ENCODE results near the gene TBC1D2. TPM values are rescaled to one million over a fixed set of nuclear protein-coding genes. Genes with fewer than 3 reads are reported as not detected.

Gene TBC1D2
- total RNA-seq, 2 experiments from 2014 or later = 1.5 TPM

DNA sequence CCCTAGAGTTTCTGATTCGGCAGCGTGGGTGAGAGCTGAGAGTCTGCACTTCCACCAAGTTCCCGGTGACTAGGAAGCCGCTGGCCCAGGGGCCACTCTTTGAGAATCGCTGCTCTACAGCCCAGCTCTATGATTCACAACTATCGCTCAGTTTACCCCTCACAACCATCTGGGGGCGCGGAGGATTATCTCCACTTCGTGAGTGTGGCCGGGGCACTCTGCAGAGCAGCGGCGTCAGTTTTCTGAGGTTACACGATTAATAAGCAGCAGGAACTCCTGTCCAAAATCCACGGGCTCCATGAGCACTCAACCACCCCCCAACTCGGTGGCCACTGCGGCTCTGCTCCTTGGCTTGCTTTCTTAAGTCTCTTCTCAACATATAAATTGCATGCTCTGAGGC is 82.3 kb downstream of the TBC1D2 start:
- H3K27me3 Mint-ChIP-seq = no peaks in the 10 kb centered on the region
- H3K9me3 Mint-ChIP-seq = no peaks in the 10 kb centered on the region
- no peak overlapping the region for H3K4me3 Mint-ChIP-seq
- ATAC-seq = no peak
- no peaks in the 10 kb centered on the region for H3K36me3 Mint-ChIP-seq (ENCODE audit: low read depth)
- no peak overlapping the region for H3K27ac Mint-ChIP-seq
- peaks cover 22% of the 10 kb centered on the region for H3K4me1 Mint-ChIP-seq (ENCODE audit: low read depth)
- CTCF ChIA-PET = no interaction called here
- no peak for TF ChIP-seq CTCF (IDR thresholded peaks at IDR 0.05)
- intact Hi-C loops (cut with micrococcal nuclease) = no loop called here
- no peak for DNase-seq
- POLR2A ChIA-PET = interaction anchor here (1.5 kb wide), 1 partner anchor 30 kb away, joined by 3 read pairs; no protein-coding TSS in a partner anchor

GRCh38 chr9:98172604-98173003 is 82.8 kb downstream of the TBC1D2 start:
- Mint-ChIP-seq H3K9me3 (no peaks in the 10 kb centered on the region), H3K36me3 (ENCODE audit: low read depth) (no peaks in the 10 kb centered on the region), H3K27ac (no peak overlapping the region), H3K4me1 (ENCODE audit: low read depth) (peaks cover 24% of the 10 kb centered on the region), H3K4me3 (no peak overlapping the region), H3K27me3 (no peaks in the 10 kb centered on the region)
- no peak for TF ChIP-seq CTCF (IDR thresholded peaks at IDR 0.05)
- DNase-seq = no peak
- POLR2A ChIA-PET = interaction anchor here (1.5 kb wide), 1 partner anchor 30 kb away, joined by 3 read pairs; no protein-coding TSS in a partner anchor
- intact Hi-C loops (cut with micrococcal nuclease) = no loop called here
- CTCF ChIA-PET = no interaction called here
- ATAC-seq = no peak

DNA sequence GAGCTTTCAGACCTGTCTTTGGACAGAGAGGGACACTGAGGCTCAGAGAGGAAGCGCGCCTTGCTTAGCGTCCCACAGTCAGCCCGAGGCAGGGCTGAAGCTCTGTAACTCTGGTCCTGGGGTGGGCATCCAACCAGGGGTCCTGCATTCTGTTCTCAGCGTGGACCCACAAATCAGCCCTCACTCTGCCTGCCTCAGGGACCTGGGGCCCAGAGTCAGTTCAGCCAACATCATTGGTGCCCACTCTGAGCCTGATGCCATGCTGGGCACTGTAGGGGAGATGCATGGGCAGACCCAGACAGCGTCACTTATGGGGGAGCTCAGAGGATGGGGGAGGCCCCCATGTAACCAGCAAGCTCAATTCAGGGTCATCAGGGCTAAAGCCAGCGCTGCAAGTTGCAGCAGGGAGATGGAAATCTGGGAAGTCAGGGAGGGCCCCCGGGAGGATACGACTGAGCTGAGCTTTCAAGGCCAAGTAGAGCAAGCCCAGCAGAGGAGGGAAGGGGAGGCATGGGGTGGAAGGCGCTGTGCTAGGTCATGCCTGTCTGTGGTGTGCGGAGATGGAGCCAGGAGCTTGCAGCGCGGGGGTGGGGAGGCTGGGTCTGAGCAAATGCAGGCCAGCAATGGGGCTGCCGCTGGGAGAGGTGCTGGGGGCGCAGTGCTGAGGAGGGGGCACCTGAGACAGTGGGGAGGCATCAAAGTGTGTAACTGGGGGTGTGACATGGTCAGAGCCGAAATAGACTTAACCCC is 84.1 kb downstream of the TBC1D2 start:
- Mint-ChIP-seq H3K27ac (no peak overlapping the region), H3K4me3 (no peak overlapping the region), H3K27me3 (no peaks in the 10 kb centered on the region), H3K4me1 (ENCODE audit: low read depth) (peaks cover 24% of the 10 kb centered on the region), H3K36me3 (ENCODE audit: low read depth) (no peaks in the 10 kb centered on the region), H3K9me3 (no peaks in the 10 kb centered on the region)
- ChIA-PET CTCF (no interaction called here), POLR2A (no interaction called here)
- intact Hi-C loops (cut with micrococcal nuclease) = no loop called here
- ATAC-seq = no peak
- no peak for DNase-seq
- TF ChIP-seq CTCF (IDR thresholded peaks at IDR 0.05) = no peak

DNA sequence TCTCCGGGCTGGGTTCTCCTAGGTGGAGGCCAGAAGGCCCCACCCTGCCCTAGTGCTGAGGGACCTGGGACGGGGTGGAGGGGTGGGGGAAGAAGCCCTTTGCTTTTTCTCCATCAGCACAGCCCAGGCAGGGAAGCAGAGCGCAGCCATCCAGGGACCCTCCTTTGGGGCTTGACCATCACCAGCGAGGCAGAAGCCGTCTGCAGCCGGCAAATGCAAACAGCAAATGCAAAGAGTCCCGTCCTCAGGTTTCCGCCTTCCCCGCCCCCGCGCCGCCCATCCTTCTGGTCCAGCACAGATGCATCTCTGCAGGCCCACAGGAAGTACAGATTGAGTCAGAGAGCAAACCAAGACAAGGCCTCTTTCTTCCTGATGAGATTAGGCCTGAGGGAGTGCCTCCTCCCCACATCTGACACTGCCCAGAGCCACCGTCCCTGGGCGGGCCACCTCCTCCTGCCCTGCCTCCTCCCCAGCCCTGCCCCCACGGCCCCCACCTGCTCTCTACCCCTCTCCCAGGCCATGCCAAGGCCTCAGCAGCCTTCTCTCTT is 86.4 kb downstream of the TBC1D2 start:
- ChIA-PET POLR2A (interaction anchor here (1.3 kb wide), 1 partner anchor 8 kb away, joined by 4 read pairs; no protein-coding TSS in a partner anchor), CTCF (no interaction called here)
- no peaks in the 10 kb centered on the region for H3K27me3 Mint-ChIP-seq
- no peaks in the 10 kb centered on the region for H3K36me3 Mint-ChIP-seq (ENCODE audit: low read depth)
- TF ChIP-seq CTCF (IDR thresholded peaks at IDR 0.05) = no peak
- DNase-seq = peak; percentile 73
- ATAC-seq = peak; percentile 90
- peaks cover 33% of the 10 kb centered on the region for H3K4me1 Mint-ChIP-seq (ENCODE audit: low read depth)
- H3K27ac Mint-ChIP-seq = peak overlapping the region; percentile 77
- no peaks in the 10 kb centered on the region for H3K9me3 Mint-ChIP-seq
- no peak overlapping the region for H3K4me3 Mint-ChIP-seq
- intact Hi-C loops (cut with micrococcal nuclease) = no loop called here

DNA sequence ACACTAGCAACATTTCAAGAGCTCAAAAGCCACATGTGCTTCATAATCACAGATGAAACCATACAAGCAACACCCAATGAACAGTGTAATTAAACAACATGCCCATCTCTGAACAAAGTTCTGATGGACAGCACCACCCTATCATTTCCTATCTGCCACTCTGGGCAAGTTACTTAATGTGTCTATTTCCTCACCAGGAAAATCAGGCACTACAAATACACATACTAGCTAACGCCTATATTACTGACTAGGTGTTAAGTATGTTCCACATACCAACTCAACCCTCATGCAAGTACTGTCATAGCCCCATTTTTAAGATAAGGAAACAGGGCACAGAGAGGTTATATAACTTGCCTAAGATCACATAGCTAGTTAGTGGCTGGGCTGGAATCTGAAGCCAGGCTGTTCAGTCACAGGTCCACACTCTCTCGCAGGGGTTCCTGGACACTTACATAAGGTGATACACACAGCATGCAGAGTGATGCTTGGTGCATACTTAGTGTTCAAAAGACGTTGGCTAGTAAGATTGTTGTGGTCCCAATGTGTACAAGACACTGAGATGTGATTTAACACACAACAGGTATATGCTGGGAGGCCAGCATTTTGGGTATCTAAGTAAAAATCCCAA is 87.2 kb downstream of the TBC1D2 start:
- intact Hi-C loops (cut with micrococcal nuclease) = no loop called here
- Mint-ChIP-seq H3K4me1 (ENCODE audit: low read depth) (peaks cover 38% of the 10 kb centered on the region), H3K27me3 (no peaks in the 10 kb centered on the region), H3K36me3 (ENCODE audit: low read depth) (no peaks in the 10 kb centered on the region), H3K4me3 (no peak overlapping the region), H3K9me3 (no peaks in the 10 kb centered on the region), H3K27ac (no peak overlapping the region)
- DNase-seq (no peak), ATAC-seq (no peak)
- no peak for TF ChIP-seq CTCF (IDR thresholded peaks at IDR 0.05)
- POLR2A ChIA-PET = interaction anchor here (0.8 to 1.3 kb wide), 2 partner anchors 9 to 110 kb away, joined by 3 to 4 read pairs; no protein-coding TSS in a partner anchor
- CTCF ChIA-PET = interaction anchor here (0.7 kb wide), 1 partner anchor 134 kb away, joined by 3 read pairs; no protein-coding TSS in a partner anchor

Data from activated CD8-positive, alpha-beta T cell treated with anti-CD3 and anti-CD28 coated beads for 36 hours (primary cell).